Fibroblast of mammary gland (primary cell): Measurements from ENCODE around the gene RPL10L.

Experiments
- DNase-seq: peaks from one replicate; pipeline ENCODE4 v3.0.0-alpha.2; 2010; ENCODE audit warnings: low read depth
- H3K4me3 ChIP-seq: 2 replicates; pipeline ENCODE4 v1.5.1; 2011; ENCODE audit warnings: low read depth, mild to moderate bottlenecking, low read length, moderate library complexity; ENCODE audit not compliant: control insufficient read depth
- TF ChIP-seq, protein P1 (sequence below): conservative IDR thresholded peaks from 2 replicates; pipeline ENCODE4 v1.5.1; 2011; ENCODE audit warnings: low read depth, low read length, inconsistent platforms; ENCODE audit not compliant: control insufficient read depth, insufficient read depth

RPL10L gene

DNA sequence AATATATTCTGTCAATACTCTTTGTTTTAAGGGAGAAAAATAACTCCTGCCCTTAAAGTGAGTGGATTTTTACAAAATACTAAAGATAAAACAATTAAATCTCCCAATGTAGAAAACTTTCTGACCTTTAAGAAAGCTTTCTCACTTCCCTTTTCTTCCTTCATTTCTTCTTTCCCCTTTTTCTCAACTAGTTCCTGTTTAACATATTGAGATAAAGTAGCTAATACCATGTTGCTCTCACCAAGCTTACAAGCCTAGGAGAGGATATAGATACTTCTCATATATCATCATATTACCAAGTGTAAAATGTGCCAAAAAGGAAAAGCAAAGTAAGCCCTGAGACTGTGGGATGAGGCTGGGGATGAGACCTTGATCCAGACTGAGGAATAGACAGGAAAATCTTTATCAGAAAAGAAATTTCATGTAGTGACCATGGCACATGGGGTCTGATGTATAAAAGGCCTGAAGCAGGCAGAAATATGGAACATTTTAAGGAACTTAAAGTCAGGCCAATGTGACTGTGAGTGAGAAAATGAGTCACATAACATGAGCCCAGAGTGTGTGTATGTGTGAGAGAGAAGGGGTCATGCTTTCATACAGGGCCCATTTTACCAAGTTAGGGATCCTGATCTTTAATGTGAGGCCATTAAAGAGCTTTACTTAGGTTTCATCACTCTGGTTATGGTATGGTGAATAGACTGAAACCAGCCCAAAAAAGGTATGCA is 1.6 kb upstream of the RPL10L start:
- no peak for DNase-seq
- H3K4me3 ChIP-seq, result no peak overlapping the region
- TF ChIP-seq, protein P1, sequence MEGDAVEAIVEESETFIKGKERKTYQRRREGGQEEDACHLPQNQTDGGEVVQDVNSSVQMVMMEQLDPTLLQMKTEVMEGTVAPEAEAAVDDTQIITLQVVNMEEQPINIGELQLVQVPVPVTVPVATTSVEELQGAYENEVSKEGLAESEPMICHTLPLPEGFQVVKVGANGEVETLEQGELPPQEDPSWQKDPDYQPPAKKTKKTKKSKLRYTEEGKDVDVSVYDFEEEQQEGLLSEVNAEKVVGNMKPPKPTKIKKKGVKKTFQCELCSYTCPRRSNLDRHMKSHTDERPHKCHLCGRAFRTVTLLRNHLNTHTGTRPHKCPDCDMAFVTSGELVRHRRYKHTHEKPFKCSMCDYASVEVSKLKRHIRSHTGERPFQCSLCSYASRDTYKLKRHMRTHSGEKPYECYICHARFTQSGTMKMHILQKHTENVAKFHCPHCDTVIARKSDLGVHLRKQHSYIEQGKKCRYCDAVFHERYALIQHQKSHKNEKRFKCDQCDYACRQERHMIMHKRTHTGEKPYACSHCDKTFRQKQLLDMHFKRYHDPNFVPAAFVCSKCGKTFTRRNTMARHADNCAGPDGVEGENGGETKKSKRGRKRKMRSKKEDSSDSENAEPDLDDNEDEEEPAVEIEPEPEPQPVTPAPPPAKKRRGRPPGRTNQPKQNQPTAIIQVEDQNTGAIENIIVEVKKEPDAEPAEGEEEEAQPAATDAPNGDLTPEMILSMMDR, result no peak

DNA sequence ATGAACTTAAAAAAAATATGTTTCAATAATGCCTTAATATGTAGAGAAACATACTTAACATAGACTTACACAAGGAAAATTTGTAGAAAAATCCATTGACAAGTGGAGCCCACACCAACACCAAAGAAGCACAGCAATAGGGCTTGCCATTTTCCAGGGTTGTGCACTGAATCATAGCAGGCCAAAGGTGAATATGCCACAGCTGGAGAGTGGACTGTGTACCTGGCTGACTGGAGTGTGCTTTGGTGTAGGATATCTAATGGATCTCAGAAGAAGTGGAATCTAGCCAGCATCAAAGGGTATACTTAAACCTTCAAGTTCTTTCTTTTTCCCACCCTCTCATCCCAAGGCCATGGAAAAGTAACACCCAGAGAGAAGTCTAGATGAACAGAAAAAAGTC is 4.8 kb downstream of the RPL10L start:
- DNase-seq, result no peak
- TF ChIP-seq, protein P1, result no peak
- no peak overlapping the region for H3K4me3 ChIP-seq

DNA sequence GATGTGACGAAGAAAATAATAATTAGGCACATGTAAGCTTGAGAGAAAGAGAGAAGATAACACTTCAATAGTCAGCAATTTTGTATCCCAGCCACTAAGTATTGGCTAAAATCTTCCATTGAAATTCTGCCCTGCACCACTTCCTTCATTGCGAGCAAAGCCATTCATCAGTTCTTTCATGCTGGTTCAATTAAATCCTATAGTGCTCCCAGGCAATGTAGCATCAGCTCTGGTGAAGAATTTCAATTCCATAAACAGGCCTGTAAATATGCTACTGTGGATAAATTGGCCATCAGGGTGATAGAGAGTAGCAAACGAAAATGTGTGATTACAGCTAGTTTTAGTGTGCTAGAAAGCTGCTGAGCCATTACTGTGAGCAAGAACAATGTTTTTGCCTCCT is 24.7 kb downstream of the RPL10L start:
- TF ChIP-seq, protein P1, result no peak
- DNase-seq, result no peak
- H3K4me3 ChIP-seq, result no peak overlapping the region
